Mammary epithelial cell (primary cell): ENCODE data around the gene UNK.

Experiments used
- CTCF ChIP-seq, 2 donors: IDR thresholded peaks in 1 of 2; conservative IDR thresholded peaks in 1 of 2; 2 replicates each; pipeline ENCODE4 v1.5.1; 2011 to 2012; ENCODE audit warnings: inconsistent platforms in 2 of 2, low read length in 2 of 2, mild to moderate bottlenecking in 2 of 2, control low read depth in 1 of 2, low read depth in 1 of 2; ENCODE audit not compliant: insufficient read depth in 1 of 2; ENCODE audit errors: extremely low read depth in 1 of 2
- EZH2 ChIP-seq: IDR thresholded peaks from 2 replicates; pipeline ENCODE4 v1.6.1; 2012; ENCODE audit warnings: low read length, inconsistent platforms, borderline replicate concordance

GRCh38 chr17:75750661-75751423 lies 33.8 kb upstream of the UNK start:
- TF ChIP-seq CTCF (conservative IDR thresholded peaks at IDR 0.05 in 1 of 2, IDR thresholded peaks at IDR 0.05 in 1 of 2; ENCODE audit: extremely low read depth in 1 of 2, insufficient read depth in 1 of 2, low read depth in 1 of 2, low read length in 2 of 2): no peak
- TF ChIP-seq EZH2: no peak
